ENCODE data around the gene WHRN.

The WHRN gene

GRCh38 chr9:114488398-114489129, 16.7 kb downstream of the WHRN start:
- Histone ChIP-seq H3K27ac (ENCODE audit: low read length) (no peak overlapping the region), H3K9ac (ENCODE audit: low read length) (no peak overlapping the region), H3K27me3 (ENCODE audit: control insufficient read depth, insufficient read depth, low read length) (no peaks in the 10 kb centered on the region), H3K4me3 (ENCODE audit: low read length) (no peak overlapping the region), H3K4me1 (ENCODE audit: control insufficient read depth, low read depth, low read length) (no peaks in the 10 kb centered on the region), H3K9me3 (ENCODE audit: control insufficient read depth, low read depth, low read length) (no peaks in the 10 kb centered on the region), H3K36me3 (ENCODE audit: control insufficient read depth, low read depth, low read length) (no peaks in the 10 kb centered on the region)

- Histone ChIP-seq H3K4me3 (ENCODE audit: low read length) (no peak overlapping the region), H3K27me3 (ENCODE audit: control insufficient read depth, insufficient read depth, low read length) (no peaks in the 10 kb centered on the region), H3K4me1 (ENCODE audit: control insufficient read depth, low read depth, low read length) (no peaks in the 10 kb centered on the region), H3K9me3 (ENCODE audit: control insufficient read depth, low read depth, low read length) (no peaks in the 10 kb centered on the region), H3K9ac (ENCODE audit: low read length) (no peak overlapping the region), H3K36me3 (ENCODE audit: control insufficient read depth, low read depth, low read length) (no peaks in the 10 kb centered on the region), H3K27ac (ENCODE audit: low read length) (no peak overlapping the region)
Observed at GRCh38 chr9:114487607-114488300, 17.5 kb downstream of the WHRN start.

GRCh38 chr9:114486205-114486963, 18.9 kb downstream of the WHRN start:
- no peaks in the 10 kb centered on the region for H3K36me3 ChIP-seq (ENCODE audit: control insufficient read depth, low read depth, low read length)
- H3K9ac ChIP-seq (ENCODE audit: low read length), result no peak overlapping the region
- no peak overlapping the region for H3K27ac ChIP-seq (ENCODE audit: low read length)
- no peak overlapping the region for H3K4me3 ChIP-seq (ENCODE audit: low read length)
- H3K9me3 ChIP-seq (ENCODE audit: control insufficient read depth, low read depth, low read length), result no peaks in the 10 kb centered on the region
- no peaks in the 10 kb centered on the region for H3K4me1 ChIP-seq (ENCODE audit: control insufficient read depth, low read depth, low read length)
- H3K27me3 ChIP-seq (ENCODE audit: control insufficient read depth, insufficient read depth, low read length), result no peaks in the 10 kb centered on the region

- Histone ChIP-seq H3K4me3 (ENCODE audit: low read length) (no peak overlapping the region), H3K9ac (ENCODE audit: low read length) (no peak overlapping the region), H3K27ac (ENCODE audit: low read length) (no peak overlapping the region)
Observed at GRCh38 chr9:114484854-114485443, 20.3 kb downstream of the WHRN start.

GRCh38 chr9:114484215-114484853, 20.9 kb downstream of the WHRN start:
- Histone ChIP-seq H3K4me3 (ENCODE audit: low read length) (no peak overlapping the region), H3K27me3 (ENCODE audit: control insufficient read depth, insufficient read depth, low read length) (no peaks in the 10 kb centered on the region), H3K36me3 (ENCODE audit: control insufficient read depth, low read depth, low read length) (no peaks in the 10 kb centered on the region), H3K27ac (ENCODE audit: low read length) (no peak overlapping the region), H3K9me3 (ENCODE audit: control insufficient read depth, low read depth, low read length) (no peaks in the 10 kb centered on the region), H3K9ac (ENCODE audit: low read length) (no peak overlapping the region), H3K4me1 (ENCODE audit: control insufficient read depth, low read depth, low read length) (no peaks in the 10 kb centered on the region)

More at GRCh38 chr9:114484854-114485443, 20.3 kb downstream of the WHRN start:
- no peaks in the 10 kb centered on the region for H3K27me3 ChIP-seq (ENCODE audit: control insufficient read depth, insufficient read depth, low read length)
- H3K9me3 ChIP-seq (ENCODE audit: control insufficient read depth, low read depth, low read length), result no peaks in the 10 kb centered on the region
- no peaks in the 10 kb centered on the region for H3K36me3 ChIP-seq (ENCODE audit: control insufficient read depth, low read depth, low read length)
- no peaks in the 10 kb centered on the region for H3K4me1 ChIP-seq (ENCODE audit: control insufficient read depth, low read depth, low read length)

GRCh38 chr9:114483499-114483898, 21.8 kb downstream of the WHRN start:
- Histone ChIP-seq H3K9me3 (ENCODE audit: control insufficient read depth, low read depth, low read length) (no peaks in the 10 kb centered on the region), H3K4me1 (ENCODE audit: control insufficient read depth, low read depth, low read length) (no peaks in the 10 kb centered on the region), H3K4me3 (ENCODE audit: low read length) (no peak overlapping the region), H3K36me3 (ENCODE audit: control insufficient read depth, low read depth, low read length) (no peaks in the 10 kb centered on the region), H3K27ac (ENCODE audit: low read length) (no peak overlapping the region), H3K9ac (ENCODE audit: low read length) (no peak overlapping the region), H3K27me3 (ENCODE audit: control insufficient read depth, insufficient read depth, low read length) (no peaks in the 10 kb centered on the region)

- H3K27ac ChIP-seq (ENCODE audit: low read length), result no peak overlapping the region
- H3K9ac ChIP-seq (ENCODE audit: low read length), result no peak overlapping the region
- no peaks in the 10 kb centered on the region for H3K4me1 ChIP-seq (ENCODE audit: control insufficient read depth, low read depth, low read length)
- no peaks in the 10 kb centered on the region for H3K36me3 ChIP-seq (ENCODE audit: control insufficient read depth, low read depth, low read length)
- H3K27me3 ChIP-seq (ENCODE audit: control insufficient read depth, insufficient read depth, low read length), result no peaks in the 10 kb centered on the region
- no peak overlapping the region for H3K4me3 ChIP-seq (ENCODE audit: low read length)
- H3K9me3 ChIP-seq (ENCODE audit: control insufficient read depth, low read depth, low read length), result no peaks in the 10 kb centered on the region
Observed at GRCh38 chr9:114482593-114482992, 22.7 kb downstream of the WHRN start.

- Histone ChIP-seq H3K9me3 (ENCODE audit: control insufficient read depth, low read depth, low read length) (no peaks in the 10 kb centered on the region), H3K4me1 (ENCODE audit: control insufficient read depth, low read depth, low read length) (no peaks in the 10 kb centered on the region), H3K4me3 (ENCODE audit: low read length) (no peak overlapping the region), H3K27ac (ENCODE audit: low read length) (no peak overlapping the region), H3K27me3 (ENCODE audit: control insufficient read depth, insufficient read depth, low read length) (no peaks in the 10 kb centered on the region), H3K36me3 (ENCODE audit: control insufficient read depth, low read depth, low read length) (no peaks in the 10 kb centered on the region), H3K9ac (ENCODE audit: low read length) (no peak overlapping the region)
Observed at GRCh38 chr9:114481789-114482188, 23.5 kb downstream of the WHRN start.

GRCh38 chr9:114480746-114481435, 24.4 kb downstream of the WHRN start:
- H3K27ac ChIP-seq (ENCODE audit: low read length), result no peak overlapping the region
- no peaks in the 10 kb centered on the region for H3K9me3 ChIP-seq (ENCODE audit: control insufficient read depth, low read depth, low read length)
- no peak overlapping the region for H3K4me3 ChIP-seq (ENCODE audit: low read length)
- no peaks in the 10 kb centered on the region for H3K36me3 ChIP-seq (ENCODE audit: control insufficient read depth, low read depth, low read length)
- no peak overlapping the region for H3K9ac ChIP-seq (ENCODE audit: low read length)
- H3K4me1 ChIP-seq (ENCODE audit: control insufficient read depth, low read depth, low read length), result no peaks in the 10 kb centered on the region
- H3K27me3 ChIP-seq (ENCODE audit: control insufficient read depth, insufficient read depth, low read length), result no peaks in the 10 kb centered on the region

- Histone ChIP-seq H3K27ac (ENCODE audit: low read length) (no peak overlapping the region), H3K4me1 (ENCODE audit: control insufficient read depth, low read depth, low read length) (peaks cover 5% of the 10 kb centered on the region), H3K9me3 (ENCODE audit: control insufficient read depth, low read depth, low read length) (no peaks in the 10 kb centered on the region), H3K27me3 (ENCODE audit: control insufficient read depth, insufficient read depth, low read length) (no peaks in the 10 kb centered on the region), H3K4me3 (ENCODE audit: low read length) (no peak overlapping the region), H3K9ac (ENCODE audit: low read length) (no peak overlapping the region), H3K36me3 (ENCODE audit: control insufficient read depth, low read depth, low read length) (no peaks in the 10 kb centered on the region)
Observed at GRCh38 chr9:114478871-114479270, 26.4 kb downstream of the WHRN start.
